Measurements from ENCODE around the gene FATE1. TPM values are rescaled to one million over a fixed set of nuclear protein-coding genes. Genes with fewer than 3 reads are reported as not detected.

FATE1 gene
- total RNA-seq, 1 experiment from 2014 or later, result not detected

GRCh38 chrX:151676196-151676595 lies 39.6 kb upstream of the FATE1 start:
- ATAC-seq, result no peak
- POLR2A ChIA-PET, result no interaction called here

GRCh38 chrX:151679798-151680402 lies 35.9 kb upstream of the FATE1 start:
- in situ Hi-C loops (cut with HindIII; ENCODE audit: low pct_unique_long_range_greater_than_20kb, low sequenced_read_pairs) (no loop called here), intact Hi-C loops (cut with micrococcal nuclease; ENCODE audit: unreplicated experiment) (loop anchor here (2.0 kb wide), 1 partner anchor 171 kb away; no protein-coding TSS in a partner anchor)
- DNase-seq (ENCODE audit: low read depth, low spot score), result no peak
- H3K4me3 ChIP-seq (ENCODE audit: low read depth in 2 of 2, low read length in 2 of 2), result no peak overlapping the region
- BruUV-seq (replicated peaks), result no TSS peak
- no peak overlapping the region for H3K27ac ChIP-seq (ENCODE audit: low read length)
- H3K36me3 ChIP-seq (ENCODE audit: control insufficient read depth, insufficient read depth, low read length), result no peaks in the 10 kb centered on the region
- H3K9me3 ChIP-seq (ENCODE audit: control insufficient read depth, insufficient read depth, low read depth, low read length), result no peaks in the 10 kb centered on the region
- no peak for TF ChIP-seq SIN3A (IDR thresholded peaks at IDR 0.05; ENCODE audit: borderline replicate concordance, insufficient read depth, low read depth, low read length)
- TF ChIP-seq REST (IDR thresholded peaks at IDR 0.05; ENCODE audit: insufficient read depth in 1 of 2, low read depth in 2 of 2, low read length in 1 of 2), result no peak
- TF ChIP-seq CTCF (IDR thresholded peaks at IDR 0.05), result no peak
- no peak for TF ChIP-seq POLR2AphosphoS5 (IDR thresholded peaks at IDR 0.05; ENCODE audit: low read depth, low read length)
- TF ChIP-seq TCF7L2 (IDR thresholded peaks at IDR 0.05; ENCODE audit: low read depth, low read length), result no peak
- CTCF ChIA-PET, result no interaction called here
- no peaks in the 10 kb centered on the region for H3K4me1 ChIP-seq (ENCODE audit: control insufficient read depth, insufficient read depth, low read length)
- POLR2A ChIA-PET, result no interaction called here
- no peak for ATAC-seq
- H3K27me3 ChIP-seq (ENCODE audit: control insufficient read depth, insufficient read depth, low read length), result no peaks in the 10 kb centered on the region; the same call in 1 of the 2 replicates

More at GRCh38 chrX:151676196-151676595, 39.6 kb upstream of the FATE1 start:
- in situ Hi-C loops (cut with HindIII; ENCODE audit: low pct_unique_long_range_greater_than_20kb, low sequenced_read_pairs) (no loop called here), intact Hi-C loops (cut with micrococcal nuclease; ENCODE audit: unreplicated experiment) (no loop called here)
- DNase-seq (ENCODE audit: low read depth, low spot score), result no peak
- Histone ChIP-seq H3K4me1 (ENCODE audit: control insufficient read depth, insufficient read depth, low read length) (no peaks in the 10 kb centered on the region), H3K27me3 (ENCODE audit: control insufficient read depth, insufficient read depth, low read length) (no peaks in the 10 kb centered on the region), H3K27ac (ENCODE audit: low read length) (no peak overlapping the region), H3K9me3 (ENCODE audit: control insufficient read depth, insufficient read depth, low read depth, low read length) (no peaks in the 10 kb centered on the region), H3K4me3 (ENCODE audit: low read depth in 2 of 2, low read length in 2 of 2) (no peak overlapping the region), H3K36me3 (ENCODE audit: control insufficient read depth, insufficient read depth, low read length) (no peaks in the 10 kb centered on the region)
- BruUV-seq (replicated peaks), result no TSS peak
- CTCF ChIA-PET, result no interaction called here
- no peak for TF ChIP-seq TCF7L2 (IDR thresholded peaks at IDR 0.05; ENCODE audit: low read depth, low read length)
- no peak for TF ChIP-seq REST (IDR thresholded peaks at IDR 0.05; ENCODE audit: insufficient read depth in 1 of 2, low read depth in 2 of 2, low read length in 1 of 2)
- TF ChIP-seq POLR2AphosphoS5 (IDR thresholded peaks at IDR 0.05; ENCODE audit: low read depth, low read length), result no peak
- TF ChIP-seq SIN3A (IDR thresholded peaks at IDR 0.05; ENCODE audit: borderline replicate concordance, insufficient read depth, low read depth, low read length), result no peak
- TF ChIP-seq CTCF (IDR thresholded peaks at IDR 0.05), result no peak
